Measurements from ENCODE around the gene KLK2.

The KLK2 gene

GRCh38 chr19:50912102-50912599 is 38.9 kb downstream of the KLK2 start:
- H3K79me1 ChIP-seq (ENCODE audit: low read length): no peaks in the 10 kb centered on the region
- H3K56ac ChIP-seq (ENCODE audit: low read length): no peak overlapping the region
- DNase-seq: no peak
- no peaks in the 10 kb centered on the region for H3K4me1 ChIP-seq (ENCODE audit: control insufficient read depth, low read depth, low read length)
- no peaks in the 10 kb centered on the region for H3K36me3 ChIP-seq (ENCODE audit: control insufficient read depth, insufficient read depth, low read length)
- H3K4ac ChIP-seq (ENCODE audit: low read depth, low read length): no peak overlapping the region
- no peak overlapping the region for H3K27ac ChIP-seq (ENCODE audit: low read depth, low read length)
- H4K8ac ChIP-seq (ENCODE audit: low read depth, low read length): no peak overlapping the region
- H3K18ac ChIP-seq (ENCODE audit: low read length): no peak overlapping the region
- H2BK120ac ChIP-seq (ENCODE audit: low read depth, low read length): no peak overlapping the region
- H3K23ac ChIP-seq (ENCODE audit: low read length): no peak overlapping the region
- WGBS (ENCODE audit: extremely low coverage, insufficient coverage, low lambda C conversion rate): no CpG with 5 or more reads among the region's 21 CpGs
- H2BK5ac ChIP-seq (ENCODE audit: low read length): no peak overlapping the region
- no peak overlapping the region for H4K5ac ChIP-seq (ENCODE audit: low read length)
- H3K79me2 ChIP-seq (ENCODE audit: control insufficient read depth, insufficient read depth, low read length): no peaks in the 10 kb centered on the region
- H3K4me2 ChIP-seq (ENCODE audit: low read length): no peak overlapping the region
- H3K9ac ChIP-seq (ENCODE audit: low read length): no peak overlapping the region
- H2AK5ac ChIP-seq (ENCODE audit: low read length): no peak overlapping the region
- peaks cover 17% of the 10 kb centered on the region for H3K27me3 ChIP-seq (ENCODE audit: insufficient read depth, low read length, poor library complexity)
- H2BK15ac ChIP-seq (replicated peaks; ENCODE audit: low read depth): no peak overlapping the region
- no peak overlapping the region for H3K4me3 ChIP-seq (ENCODE audit: low read length)

DNA sequence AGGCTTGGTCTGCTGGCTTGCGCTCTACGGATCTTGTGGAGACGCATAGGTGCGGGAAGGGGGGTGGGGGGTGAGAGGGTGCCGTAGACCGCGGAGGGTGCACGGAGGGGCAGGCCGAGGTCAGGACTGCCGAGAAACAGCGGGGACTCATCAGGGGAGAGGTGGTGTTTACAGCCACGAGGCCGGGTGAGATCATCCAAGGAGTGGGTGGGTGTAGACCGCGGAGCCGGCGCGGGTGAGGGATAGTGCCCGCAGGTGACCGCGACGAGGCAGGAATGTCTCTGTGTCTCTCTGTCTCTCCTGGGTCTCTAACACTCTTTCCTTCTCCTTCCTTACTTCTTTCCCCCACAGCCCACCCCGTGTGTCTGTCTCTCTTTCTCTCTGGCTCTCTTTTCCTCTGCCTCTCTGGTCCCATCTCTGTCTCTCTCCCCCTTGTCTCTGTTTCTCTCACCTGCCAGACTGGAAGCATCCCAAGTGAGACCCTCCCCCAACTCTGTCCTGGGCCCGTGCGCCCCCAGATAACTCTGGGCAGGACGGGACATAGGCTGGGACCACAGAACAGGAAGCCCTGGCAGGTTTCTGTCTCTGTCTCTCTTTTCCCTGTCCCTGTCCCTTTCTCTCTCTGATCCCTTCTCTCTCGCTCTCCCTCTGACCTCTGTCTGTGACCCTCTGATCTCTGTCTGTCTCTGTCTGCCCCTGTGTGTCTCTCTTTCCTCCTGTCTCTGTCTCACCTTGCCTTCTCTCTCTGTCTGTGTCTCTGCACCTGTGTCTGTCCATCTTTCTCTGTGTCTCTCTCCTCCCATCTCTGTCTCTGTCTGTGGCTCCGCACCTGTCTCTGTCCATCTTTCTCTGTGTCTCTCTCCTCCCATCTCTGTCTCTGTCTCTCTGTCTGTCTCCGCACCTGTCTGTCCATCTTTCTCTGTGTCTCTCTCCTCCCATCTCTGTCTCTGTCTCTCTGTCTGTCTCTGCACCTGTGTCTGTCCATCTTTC is 39.8 kb downstream of the KLK2 start:
- no peaks in the 10 kb centered on the region for H3K79me2 ChIP-seq (ENCODE audit: control insufficient read depth, insufficient read depth, low read length)
- H3K27ac ChIP-seq (ENCODE audit: low read depth, low read length): no peak overlapping the region
- H3K56ac ChIP-seq (ENCODE audit: low read length): no peak overlapping the region
- no peak overlapping the region for H2BK120ac ChIP-seq (ENCODE audit: low read depth, low read length)
- DNase-seq: no peak
- no peak overlapping the region for H3K4me2 ChIP-seq (ENCODE audit: low read length)
- no peak overlapping the region for H3K4ac ChIP-seq (ENCODE audit: low read depth, low read length)
- no peak overlapping the region for H2AK5ac ChIP-seq (ENCODE audit: low read length)
- H4K5ac ChIP-seq (ENCODE audit: low read length): no peak overlapping the region
- H3K23ac ChIP-seq (ENCODE audit: low read length): no peak overlapping the region
- peaks cover 17% of the 10 kb centered on the region for H3K27me3 ChIP-seq (ENCODE audit: insufficient read depth, low read length, poor library complexity)
- no peak overlapping the region for H3K18ac ChIP-seq (ENCODE audit: low read length)
- no CpG with 5 or more reads among the region's 29 CpGs for WGBS (ENCODE audit: extremely low coverage, insufficient coverage, low lambda C conversion rate)
- H2BK5ac ChIP-seq (ENCODE audit: low read length): no peak overlapping the region
- no peak overlapping the region for H4K8ac ChIP-seq (ENCODE audit: low read depth, low read length)
- no peak overlapping the region for H2BK15ac ChIP-seq (replicated peaks; ENCODE audit: low read depth)
- no peaks in the 10 kb centered on the region for H3K36me3 ChIP-seq (ENCODE audit: control insufficient read depth, insufficient read depth, low read length)
- H3K9ac ChIP-seq (ENCODE audit: low read length): no peak overlapping the region
- H3K4me1 ChIP-seq (ENCODE audit: control insufficient read depth, low read depth, low read length): no peaks in the 10 kb centered on the region
- H3K79me1 ChIP-seq (ENCODE audit: low read length): no peaks in the 10 kb centered on the region
- H3K4me3 ChIP-seq (ENCODE audit: low read length): no peak overlapping the region

- no peak overlapping the region for H2AK5ac ChIP-seq (ENCODE audit: low read length)
- H3K36me3 ChIP-seq (ENCODE audit: control insufficient read depth, insufficient read depth, low read length): no peaks in the 10 kb centered on the region
- no peaks in the 10 kb centered on the region for H3K4me1 ChIP-seq (ENCODE audit: control insufficient read depth, low read depth, low read length)
- no peak overlapping the region for H2BK5ac ChIP-seq (ENCODE audit: low read length)
- no peak overlapping the region for H3K9ac ChIP-seq (ENCODE audit: low read length)
- no peak for DNase-seq
- H3K4me3 ChIP-seq (ENCODE audit: low read length): no peak overlapping the region
- no peak overlapping the region for H3K18ac ChIP-seq (ENCODE audit: low read length)
- no peak overlapping the region for H2BK15ac ChIP-seq (replicated peaks; ENCODE audit: low read depth)
- WGBS (ENCODE audit: extremely low coverage, insufficient coverage, low lambda C conversion rate): no CpG with 5 or more reads among the region's 2 CpGs
- no peak overlapping the region for H4K5ac ChIP-seq (ENCODE audit: low read length)
- no peak overlapping the region for H3K4ac ChIP-seq (ENCODE audit: low read depth, low read length)
- no peaks in the 10 kb centered on the region for H3K79me2 ChIP-seq (ENCODE audit: control insufficient read depth, insufficient read depth, low read length)
- no peak overlapping the region for H3K56ac ChIP-seq (ENCODE audit: low read length)
- H3K4me2 ChIP-seq (ENCODE audit: low read length): no peak overlapping the region
- H3K27me3 ChIP-seq (ENCODE audit: insufficient read depth, low read length, poor library complexity): peaks cover 13% of the 10 kb centered on the region
- H4K8ac ChIP-seq (ENCODE audit: low read depth, low read length): no peak overlapping the region
- no peaks in the 10 kb centered on the region for H3K79me1 ChIP-seq (ENCODE audit: low read length)
- no peak overlapping the region for H3K23ac ChIP-seq (ENCODE audit: low read length)
- H3K27ac ChIP-seq (ENCODE audit: low read depth, low read length): no peak overlapping the region
- no peak overlapping the region for H2BK120ac ChIP-seq (ENCODE audit: low read depth, low read length)
Observed at GRCh38 chr19:50916069-50916468, 42.8 kb downstream of the KLK2 start.

DNA sequence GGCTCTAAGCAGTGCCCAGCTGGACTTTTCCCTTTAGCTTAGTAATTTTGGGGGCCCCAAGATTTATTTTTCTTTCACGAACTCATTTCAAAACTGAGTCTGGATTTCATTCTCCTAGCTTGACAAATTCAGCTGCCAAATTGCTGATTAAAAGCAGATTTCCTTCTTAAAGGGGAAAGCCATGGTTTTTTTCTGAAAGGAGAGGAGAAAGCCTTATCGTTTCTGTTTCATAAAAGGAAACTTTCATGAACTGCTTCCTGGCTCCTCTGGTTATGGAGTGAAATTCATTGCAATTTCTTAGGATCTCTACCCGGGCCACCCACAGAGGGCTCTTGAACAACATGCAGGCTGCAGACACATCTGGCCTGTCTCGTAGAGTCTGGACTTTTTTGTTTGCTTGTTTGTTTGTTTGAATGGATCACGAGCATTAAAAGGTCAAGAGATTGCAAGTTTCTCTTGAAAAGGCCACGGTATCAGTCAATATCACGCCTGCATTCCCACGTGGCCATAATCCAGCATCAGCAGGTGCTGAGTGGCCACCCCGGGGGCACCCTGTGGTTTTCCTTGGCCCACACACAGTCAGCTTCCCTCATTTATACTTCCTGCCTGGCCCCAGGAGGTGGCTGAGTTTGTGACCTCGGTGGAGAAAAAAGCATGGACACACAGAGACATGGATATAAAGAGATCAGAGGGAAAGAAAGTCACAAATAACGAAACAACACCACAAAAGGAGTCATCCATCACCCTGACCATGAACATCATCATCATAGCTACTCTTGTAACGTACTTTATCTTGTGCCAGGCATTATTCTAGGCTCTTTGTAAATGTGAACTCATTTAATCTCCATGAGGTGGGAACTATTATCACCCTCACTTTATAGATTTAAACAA is 48.4 kb downstream of the KLK2 start:
- Histone ChIP-seq H2AK5ac (ENCODE audit: low read length) (no peak overlapping the region), H3K4me1 (ENCODE audit: control insufficient read depth, low read depth, low read length) (no peaks in the 10 kb centered on the region), H3K27ac (ENCODE audit: low read depth, low read length) (no peak overlapping the region), H3K4ac (ENCODE audit: low read depth, low read length) (no peak overlapping the region), H3K79me2 (ENCODE audit: control insufficient read depth, insufficient read depth, low read length) (no peaks in the 10 kb centered on the region), H3K23ac (ENCODE audit: low read length) (no peak overlapping the region), H3K79me1 (ENCODE audit: low read length) (no peaks in the 10 kb centered on the region), H3K9ac (ENCODE audit: low read length) (no peak overlapping the region), H3K4me2 (ENCODE audit: low read length) (no peak overlapping the region), H3K18ac (ENCODE audit: low read length) (no peak overlapping the region), H2BK15ac (replicated peaks; ENCODE audit: low read depth) (no peak overlapping the region), H3K56ac (ENCODE audit: low read length) (no peak overlapping the region), H2BK5ac (ENCODE audit: low read length) (no peak overlapping the region), H2BK120ac (ENCODE audit: low read depth, low read length) (no peak overlapping the region), H4K8ac (ENCODE audit: low read depth, low read length) (no peak overlapping the region), H3K27me3 (ENCODE audit: insufficient read depth, low read length, poor library complexity) (no peaks in the 10 kb centered on the region), H4K5ac (ENCODE audit: low read length) (no peak overlapping the region), H3K36me3 (ENCODE audit: control insufficient read depth, insufficient read depth, low read length) (no peaks in the 10 kb centered on the region), H3K4me3 (ENCODE audit: low read length) (no peak overlapping the region)
- no CpG with 5 or more reads among the region's 12 CpGs for WGBS (ENCODE audit: extremely low coverage, insufficient coverage, low lambda C conversion rate)
- no peak for DNase-seq

DNA sequence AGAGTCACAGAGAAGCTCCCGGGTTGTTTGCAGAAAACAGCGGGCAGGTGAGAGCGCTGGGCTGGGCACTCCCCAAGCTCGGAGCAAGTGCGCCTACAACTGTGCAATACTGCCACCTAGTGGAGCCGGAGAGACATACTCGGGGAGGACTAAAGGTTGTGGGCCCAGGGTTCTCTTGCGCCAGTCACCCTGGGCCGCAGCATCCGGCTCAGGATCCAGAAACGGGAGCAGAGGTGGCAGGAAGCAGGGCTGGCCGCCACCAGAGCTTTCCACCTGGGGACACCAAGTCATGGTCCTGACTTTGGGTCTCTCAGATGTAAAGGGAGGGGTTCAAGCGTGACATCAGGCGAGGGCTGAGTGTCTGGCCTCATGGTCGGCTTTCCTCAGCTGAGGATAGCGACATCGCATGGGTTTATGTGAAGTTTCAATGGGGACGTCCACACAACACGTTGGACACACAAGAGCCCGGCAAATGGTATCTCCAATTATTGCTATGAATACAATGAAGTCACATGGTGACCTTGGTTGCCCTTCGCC is 49.1 kb downstream of the KLK2 start:
- Histone ChIP-seq H2BK120ac (ENCODE audit: low read depth, low read length) (no peak overlapping the region), H3K79me2 (ENCODE audit: control insufficient read depth, insufficient read depth, low read length) (no peaks in the 10 kb centered on the region), H2AK5ac (ENCODE audit: low read length) (no peak overlapping the region), H3K4me2 (ENCODE audit: low read length) (no peak overlapping the region), H3K4ac (ENCODE audit: low read depth, low read length) (no peak overlapping the region), H3K36me3 (ENCODE audit: control insufficient read depth, insufficient read depth, low read length) (no peaks in the 10 kb centered on the region), H3K79me1 (ENCODE audit: low read length) (no peaks in the 10 kb centered on the region), H3K56ac (ENCODE audit: low read length) (peak overlapping the region; percentile 70), H3K27me3 (ENCODE audit: insufficient read depth, low read length, poor library complexity) (no peaks in the 10 kb centered on the region), H3K4me1 (ENCODE audit: control insufficient read depth, low read depth, low read length) (no peaks in the 10 kb centered on the region), H3K4me3 (ENCODE audit: low read length) (no peak overlapping the region), H2BK15ac (replicated peaks; ENCODE audit: low read depth) (no peak overlapping the region), H4K8ac (ENCODE audit: low read depth, low read length) (no peak overlapping the region), H2BK5ac (ENCODE audit: low read length) (no peak overlapping the region), H3K18ac (ENCODE audit: low read length) (no peak overlapping the region), H3K9ac (ENCODE audit: low read length) (peak overlapping the region; percentile 42), H3K27ac (ENCODE audit: low read depth, low read length) (no peak overlapping the region), H4K5ac (ENCODE audit: low read length) (no peak overlapping the region), H3K23ac (ENCODE audit: low read length) (no peak overlapping the region)
- peak; percentile 91 for DNase-seq
- no CpG with 5 or more reads among the region's 21 CpGs for WGBS (ENCODE audit: extremely low coverage, insufficient coverage, low lambda C conversion rate)

Measured in mesendoderm (in vitro differentiated cells).